Pericardium fibroblast (primary cell): ENCODE results near the gene TRAPPC4. TPM values are rescaled to one million over a fixed set of nuclear protein-coding genes. Genes with fewer than 3 reads are reported as not detected.

ENCODE experiments used
- total RNA-seq: library from RNA; depleted of rRNA; stranded (reverse); fragments of >200 nt; gene quantifications from 2 replicates; pipeline ENCODE4 v1.2.3, GENCODE V29; 2015

TRAPPC4 gene
- total RNA-seq: 48.9 and 68.3 TPM in 2 replicates

GRCh38 chr11:119018074-119018938 lies at the start of gene TRAPPC4, which contains the start of gene RPS25:
Gene TRAPPC4, plus strand, starts transcription at chr11:119018766. Its CDS starts 30 bp downstream, at chr11:119018796.
Gene RPS25, minus strand, starts transcription at chr11:119018343. Its CDS starts 59 bp downstream, at chr11:119018284.

GRCh38 chr11:118971646-118972045 lies 46.9 kb upstream of the TRAPPC4 start, which contains the start of gene FOXR1:
Gene FOXR1, plus strand, starts transcription at chr11:118971761. Its CDS starts 171 bp downstream, at chr11:118971932.

GRCh38 chr11:118997627-118998387 lies 20.8 kb upstream of the TRAPPC4 start, which contains the start of gene CENATAC:
Gene CENATAC, plus strand, starts transcription at chr11:118998138. Its CDS starts 60 bp downstream, at chr11:118998198.

GRCh38 chr11:119030329-119031047 lies 11.9 kb downstream of the TRAPPC4 start, which contains the start of gene SLC37A4:
Gene SLC37A4, minus strand, starts transcription at chr11:119030877.

GRCh38 chr11:119057000-119057769 lies 38.6 kb downstream of the TRAPPC4 start, which contains the start of gene HYOU1:
Gene HYOU1, minus strand, starts transcription at chr11:119057205. Its CDS starts 1,045 bp downstream, at chr11:119056160.

GRCh38 chr11:119067371-119068222 lies 49.0 kb downstream of the TRAPPC4 start, which contains the start of gene VPS11:
Gene VPS11, plus strand, starts transcription at chr11:119067818. Its CDS starts 6 bp downstream, at chr11:119067824.

Other genes starting within 250 kb of the TRAPPC4 start
- 41.1 and 51.7 TPM in 2 replicates for gene DDX6, start 227.6 kb upstream of the TRAPPC4 start, total RNA-seq
- gene CXCR5, start 134.9 kb upstream of the TRAPPC4 start, total RNA-seq: not detected in 2 replicates
- 38.5 and 40.0 TPM in 2 replicates for gene BCL9L, start 92.8 kb upstream of the TRAPPC4 start, total RNA-seq
- gene UPK2, start 62.5 kb upstream of the TRAPPC4 start, total RNA-seq: not detected in 2 replicates
- not detected in 2 replicates for gene FOXR1, start 47.0 kb upstream of the TRAPPC4 start, total RNA-seq
- gene CENATAC, start 20.6 kb upstream of the TRAPPC4 start, total RNA-seq: 3.5 and 10.0 TPM in 2 replicates
- gene RPS25, start 423 bp upstream of the TRAPPC4 start, total RNA-seq: 2,232 and 3,190 TPM in 2 replicates
- 8.9 and 11.9 TPM in 2 replicates for gene SLC37A4, start 12.1 kb downstream of the TRAPPC4 start, total RNA-seq
- gene HYOU1, start 38.4 kb downstream of the TRAPPC4 start, total RNA-seq: 42.8 and 72.7 TPM in 2 replicates
- 14.4 and 18.2 TPM in 2 replicates for gene VPS11, start 49.1 kb downstream of the TRAPPC4 start, total RNA-seq
- gene HMBS, start 66.1 kb downstream of the TRAPPC4 start, total RNA-seq: 19.7 and 27.9 TPM in 2 replicates
- 21.8 and 23.6 TPM in 2 replicates for gene DPAGT1, start 83.1 kb downstream of the TRAPPC4 start, total RNA-seq
- gene C2CD2L, start 88.6 kb downstream of the TRAPPC4 start, total RNA-seq: 4.3 and 5.8 TPM in 2 replicates
- 9.2 and 9.8 TPM in 2 replicates for gene HINFP, start 102.8 kb downstream of the TRAPPC4 start, total RNA-seq
- gene ABCG4, start 130.3 kb downstream of the TRAPPC4 start, total RNA-seq: not detected in 2 replicates
- gene NLRX1, start 150.0 kb downstream of the TRAPPC4 start, total RNA-seq: 8.6 and 11.1 TPM in 2 replicates
- not detected in 2 replicates for gene NHERF4, start 166.7 kb downstream of the TRAPPC4 start, total RNA-seq
- 7.0 and 22.9 TPM in 2 replicates for gene CBL, start 187.6 kb downstream of the TRAPPC4 start, total RNA-seq